GM10266 (cell line): ENCODE data around the gene CNGB1.

Source experiments
- DNase-seq: peaks from one replicate; pipeline ENCODE4 v3.0.0; 2012; ENCODE audit errors: extremely low spot score
- TF ChIP-seq, protein P1 (sequence below): IDR thresholded peaks from 2 replicates; pipeline ENCODE4 v1.5.1; 2012; ENCODE audit warnings: mild to moderate bottlenecking, low read depth; ENCODE audit not compliant: control insufficient read depth, insufficient read depth; ENCODE audit errors: missing control alignments

CNGB1 gene

DNA sequence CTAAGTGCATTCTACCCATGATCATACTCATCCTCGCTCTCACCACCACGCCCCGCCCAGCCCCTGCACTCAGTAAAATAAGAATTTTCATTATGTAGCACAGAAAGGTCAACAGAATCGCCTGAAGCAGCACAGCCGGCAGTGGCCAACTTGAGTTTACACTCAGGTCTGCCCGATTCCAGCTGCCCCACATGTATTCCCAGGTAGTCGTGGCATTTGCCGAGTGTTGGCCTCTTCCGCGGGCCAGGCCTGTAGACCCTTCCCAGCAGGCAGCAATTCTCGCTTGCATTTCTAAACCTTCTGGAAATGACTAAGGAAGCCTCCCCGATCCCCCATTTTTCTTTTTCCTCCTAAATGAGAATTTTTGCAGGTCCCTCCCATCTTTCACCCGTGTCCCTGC lies 609 bp downstream of the CNGB1 start:
- TF ChIP-seq, protein P1, sequence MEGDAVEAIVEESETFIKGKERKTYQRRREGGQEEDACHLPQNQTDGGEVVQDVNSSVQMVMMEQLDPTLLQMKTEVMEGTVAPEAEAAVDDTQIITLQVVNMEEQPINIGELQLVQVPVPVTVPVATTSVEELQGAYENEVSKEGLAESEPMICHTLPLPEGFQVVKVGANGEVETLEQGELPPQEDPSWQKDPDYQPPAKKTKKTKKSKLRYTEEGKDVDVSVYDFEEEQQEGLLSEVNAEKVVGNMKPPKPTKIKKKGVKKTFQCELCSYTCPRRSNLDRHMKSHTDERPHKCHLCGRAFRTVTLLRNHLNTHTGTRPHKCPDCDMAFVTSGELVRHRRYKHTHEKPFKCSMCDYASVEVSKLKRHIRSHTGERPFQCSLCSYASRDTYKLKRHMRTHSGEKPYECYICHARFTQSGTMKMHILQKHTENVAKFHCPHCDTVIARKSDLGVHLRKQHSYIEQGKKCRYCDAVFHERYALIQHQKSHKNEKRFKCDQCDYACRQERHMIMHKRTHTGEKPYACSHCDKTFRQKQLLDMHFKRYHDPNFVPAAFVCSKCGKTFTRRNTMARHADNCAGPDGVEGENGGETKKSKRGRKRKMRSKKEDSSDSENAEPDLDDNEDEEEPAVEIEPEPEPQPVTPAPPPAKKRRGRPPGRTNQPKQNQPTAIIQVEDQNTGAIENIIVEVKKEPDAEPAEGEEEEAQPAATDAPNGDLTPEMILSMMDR = no peak

DNA sequence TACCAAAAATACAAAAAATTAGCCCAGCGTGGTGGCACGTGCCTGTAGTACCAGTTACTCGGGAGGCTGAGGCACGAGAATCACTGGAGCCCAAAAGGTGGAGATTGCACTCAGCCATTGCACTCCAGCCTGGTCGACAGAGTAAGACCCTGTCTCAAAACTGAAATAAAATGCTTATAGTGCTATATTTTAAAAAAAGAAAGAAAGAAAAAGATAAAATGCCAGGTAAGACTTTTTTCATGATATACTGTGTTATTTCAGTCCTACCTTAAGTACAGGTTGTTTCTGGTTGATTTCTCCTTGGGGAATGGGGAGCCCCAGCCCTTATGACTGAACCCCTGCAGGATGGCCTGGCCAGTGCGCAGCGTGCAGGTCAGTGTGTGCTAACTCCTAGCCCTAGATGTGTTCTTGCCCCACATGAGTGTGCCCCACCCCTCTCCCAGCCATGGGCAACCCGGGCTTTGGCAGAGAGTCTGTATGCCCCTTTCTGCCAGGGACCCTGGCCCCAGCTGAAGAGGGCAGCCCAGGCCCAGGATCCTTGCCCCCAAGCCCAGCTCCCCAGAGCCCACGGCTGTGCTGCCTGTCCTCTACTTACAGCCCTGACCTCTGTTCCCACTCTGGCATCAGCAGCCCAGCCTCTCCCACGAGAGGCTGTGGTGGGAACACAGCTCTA lies 1.3 kb downstream of the CNGB1 start:
- TF ChIP-seq, protein P1 = no peak
- DNase-seq = no peak

More for the DNA sequence above, 609 bp downstream of the CNGB1 start:
- DNase-seq = no peak

DNA sequence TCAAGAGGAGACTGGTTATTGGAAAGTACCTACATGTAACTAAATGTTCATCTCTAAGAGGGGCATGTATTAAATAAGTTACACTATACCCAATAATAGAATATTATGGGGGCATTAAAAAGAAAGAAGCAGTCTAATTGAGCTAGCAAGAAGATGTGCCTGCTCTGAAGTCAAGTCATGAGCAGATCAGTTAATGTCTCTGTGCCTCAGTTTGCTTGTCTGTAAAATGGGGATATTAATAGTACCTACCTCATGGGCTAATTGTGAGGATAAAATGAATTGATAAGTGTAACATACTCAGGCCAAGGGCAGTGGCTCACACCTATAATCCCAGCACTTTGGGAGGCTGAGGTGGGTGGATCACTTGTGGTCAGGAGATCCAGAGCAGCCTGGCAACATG lies 3.0 kb downstream of the CNGB1 start:
- no peak for DNase-seq
- TF ChIP-seq, protein P1 = no peak

DNA sequence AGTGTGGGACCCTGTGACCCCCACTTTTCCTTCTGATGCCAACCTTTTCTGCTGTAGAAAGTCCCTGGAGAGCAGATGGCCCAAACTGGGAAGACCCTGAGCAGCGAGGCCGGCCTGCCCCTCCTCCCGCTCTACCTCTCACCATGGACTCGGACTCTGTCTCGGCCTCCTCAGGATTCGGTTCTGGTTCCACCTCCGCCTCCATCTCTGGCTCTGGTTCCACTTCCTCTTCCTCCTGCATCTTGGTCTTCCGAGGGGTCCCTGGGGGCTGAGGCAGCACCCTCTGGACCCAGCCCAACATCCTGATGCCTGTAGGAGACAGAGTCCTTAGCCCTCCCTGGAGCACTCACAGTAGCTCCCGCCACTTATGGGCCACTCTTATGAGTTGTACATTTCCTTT lies 3.9 kb downstream of the CNGB1 start:
- TF ChIP-seq, protein P1 = no peak
- DNase-seq = no peak

DNA sequence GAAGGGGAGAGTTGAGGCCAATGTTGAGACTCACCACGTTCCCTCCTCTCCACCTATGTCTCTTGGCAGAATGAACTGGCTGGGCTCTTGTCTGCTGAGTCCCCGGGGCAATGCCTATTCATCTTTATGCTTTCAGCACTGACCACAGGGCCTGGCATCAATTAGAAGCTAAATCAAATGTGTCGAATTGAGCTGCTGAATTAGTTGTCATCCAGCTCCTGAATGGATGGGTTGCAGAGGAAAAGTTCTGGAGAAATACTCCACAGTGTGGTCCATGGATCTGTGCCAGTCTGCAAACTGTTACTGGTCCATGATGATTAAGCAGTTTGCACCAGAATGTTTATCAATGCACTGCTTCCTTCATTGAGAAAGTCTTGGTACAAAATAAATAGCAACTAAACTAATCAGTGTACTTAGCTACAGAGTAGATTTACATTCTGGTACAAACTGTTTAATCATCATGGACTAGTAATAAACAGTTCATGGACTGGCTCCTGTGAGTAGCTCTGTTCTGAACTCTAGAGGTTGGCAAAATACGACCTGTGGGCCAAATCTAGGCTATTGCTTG lies 4.6 kb downstream of the CNGB1 start:
- TF ChIP-seq, protein P1 = no peak
- DNase-seq = no peak

DNA sequence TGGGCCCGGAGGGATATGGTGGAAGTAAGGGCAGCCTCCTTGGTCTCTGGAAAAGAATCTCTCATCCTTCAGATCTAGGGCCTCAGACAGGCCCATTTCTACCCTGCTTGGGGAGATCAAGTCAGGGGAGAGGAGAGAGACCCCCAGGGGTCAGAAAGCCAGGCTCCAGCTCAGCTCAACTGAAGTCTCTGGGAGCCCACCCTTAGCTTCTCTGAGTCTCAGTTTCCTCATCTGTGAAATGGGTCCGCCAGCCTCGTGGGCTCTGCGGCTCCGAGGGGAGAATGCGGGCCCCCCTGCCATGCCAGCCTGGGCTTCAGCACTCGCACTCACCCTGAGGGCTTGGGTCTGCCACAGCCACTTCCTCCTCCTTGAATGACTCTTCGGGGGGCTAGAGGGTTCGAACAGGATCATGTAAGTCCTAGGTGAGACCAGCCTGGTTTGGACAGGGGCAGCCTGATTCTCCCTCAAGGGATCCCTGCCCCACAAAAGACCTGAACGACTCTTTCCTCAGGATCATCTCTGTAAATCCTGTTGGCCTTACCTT lies 6.7 kb downstream of the CNGB1 start:
- DNase-seq = no peak
- TF ChIP-seq, protein P1 = no peak

DNA sequence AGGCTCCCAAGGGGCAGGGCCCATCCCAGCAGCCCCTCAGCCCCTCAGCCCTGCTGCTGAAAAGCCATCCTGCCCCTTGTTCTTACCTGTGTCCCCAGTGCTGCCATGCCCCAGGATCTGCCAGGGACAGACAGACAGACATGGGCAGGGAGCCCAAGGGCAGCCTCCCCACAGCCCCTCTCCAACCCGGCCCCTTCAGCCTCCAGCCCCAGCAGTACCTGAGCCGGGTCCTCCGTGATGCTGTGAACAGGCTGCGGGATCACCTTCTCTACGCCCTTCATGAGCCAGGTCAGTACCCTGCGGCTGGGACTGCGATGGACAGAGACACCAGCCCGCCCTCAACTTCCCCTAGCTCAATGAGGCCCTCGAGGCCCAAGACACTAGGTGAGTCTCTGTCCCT lies 8.2 kb downstream of the CNGB1 start:
- DNase-seq = no peak
- TF ChIP-seq, protein P1 = no peak
